ENCODE measurements around the gene PTRH1. TPM values are rescaled to one million over a fixed set of nuclear protein-coding genes. Genes with fewer than 3 reads are reported as not detected.

Gene PTRH1
- total RNA-seq, 1 donor from 2014 or later: 5.4 TPM

- no peaks in the 10 kb centered on the region for H3K27me3 ChIP-seq
- H3K4me3 ChIP-seq: no peak overlapping the region
- H3K27ac ChIP-seq: no peak overlapping the region
- TF ChIP-seq, protein P1, sequence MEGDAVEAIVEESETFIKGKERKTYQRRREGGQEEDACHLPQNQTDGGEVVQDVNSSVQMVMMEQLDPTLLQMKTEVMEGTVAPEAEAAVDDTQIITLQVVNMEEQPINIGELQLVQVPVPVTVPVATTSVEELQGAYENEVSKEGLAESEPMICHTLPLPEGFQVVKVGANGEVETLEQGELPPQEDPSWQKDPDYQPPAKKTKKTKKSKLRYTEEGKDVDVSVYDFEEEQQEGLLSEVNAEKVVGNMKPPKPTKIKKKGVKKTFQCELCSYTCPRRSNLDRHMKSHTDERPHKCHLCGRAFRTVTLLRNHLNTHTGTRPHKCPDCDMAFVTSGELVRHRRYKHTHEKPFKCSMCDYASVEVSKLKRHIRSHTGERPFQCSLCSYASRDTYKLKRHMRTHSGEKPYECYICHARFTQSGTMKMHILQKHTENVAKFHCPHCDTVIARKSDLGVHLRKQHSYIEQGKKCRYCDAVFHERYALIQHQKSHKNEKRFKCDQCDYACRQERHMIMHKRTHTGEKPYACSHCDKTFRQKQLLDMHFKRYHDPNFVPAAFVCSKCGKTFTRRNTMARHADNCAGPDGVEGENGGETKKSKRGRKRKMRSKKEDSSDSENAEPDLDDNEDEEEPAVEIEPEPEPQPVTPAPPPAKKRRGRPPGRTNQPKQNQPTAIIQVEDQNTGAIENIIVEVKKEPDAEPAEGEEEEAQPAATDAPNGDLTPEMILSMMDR (IDR thresholded peaks at IDR 0.05): no peak
- no peaks in the 10 kb centered on the region for H3K9me3 ChIP-seq
- H3K36me3 ChIP-seq: no peaks in the 10 kb centered on the region
- DNase-seq (ENCODE audit: low spot score in 2 of 2): no peak
- intact Hi-C loops (cut with DNase I): loop anchor here (5.0 kb wide), 1 partner anchor 209 kb away; no protein-coding TSS in a partner anchor
- peaks cover 2 to 11% of the 10 kb centered on the region in 2 donors for H3K4me1 ChIP-seq
These were observed 5.9 kb upstream of the PTRH1 start for GRCh38 chr9:127721391-127721821.

- peaks cover 2 to 15% of the 10 kb centered on the region in 2 donors for H3K4me1 ChIP-seq
- H3K4me3 ChIP-seq: no peak overlapping the region
- intact Hi-C loops (cut with DNase I): loop anchor here (5.0 kb wide), 1 partner anchor 209 kb away; no protein-coding TSS in a partner anchor
- TF ChIP-seq, protein P1 (IDR thresholded peaks at IDR 0.05): no peak
- no peaks in the 10 kb centered on the region for H3K9me3 ChIP-seq
- H3K36me3 ChIP-seq: no peaks in the 10 kb centered on the region
- no peak for DNase-seq (ENCODE audit: low spot score in 2 of 2)
- no peak overlapping the region for H3K27ac ChIP-seq
- H3K27me3 ChIP-seq: no peaks in the 10 kb centered on the region
These were observed 5.4 kb upstream of the PTRH1 start for GRCh38 chr9:127720865-127721227.

DNA sequence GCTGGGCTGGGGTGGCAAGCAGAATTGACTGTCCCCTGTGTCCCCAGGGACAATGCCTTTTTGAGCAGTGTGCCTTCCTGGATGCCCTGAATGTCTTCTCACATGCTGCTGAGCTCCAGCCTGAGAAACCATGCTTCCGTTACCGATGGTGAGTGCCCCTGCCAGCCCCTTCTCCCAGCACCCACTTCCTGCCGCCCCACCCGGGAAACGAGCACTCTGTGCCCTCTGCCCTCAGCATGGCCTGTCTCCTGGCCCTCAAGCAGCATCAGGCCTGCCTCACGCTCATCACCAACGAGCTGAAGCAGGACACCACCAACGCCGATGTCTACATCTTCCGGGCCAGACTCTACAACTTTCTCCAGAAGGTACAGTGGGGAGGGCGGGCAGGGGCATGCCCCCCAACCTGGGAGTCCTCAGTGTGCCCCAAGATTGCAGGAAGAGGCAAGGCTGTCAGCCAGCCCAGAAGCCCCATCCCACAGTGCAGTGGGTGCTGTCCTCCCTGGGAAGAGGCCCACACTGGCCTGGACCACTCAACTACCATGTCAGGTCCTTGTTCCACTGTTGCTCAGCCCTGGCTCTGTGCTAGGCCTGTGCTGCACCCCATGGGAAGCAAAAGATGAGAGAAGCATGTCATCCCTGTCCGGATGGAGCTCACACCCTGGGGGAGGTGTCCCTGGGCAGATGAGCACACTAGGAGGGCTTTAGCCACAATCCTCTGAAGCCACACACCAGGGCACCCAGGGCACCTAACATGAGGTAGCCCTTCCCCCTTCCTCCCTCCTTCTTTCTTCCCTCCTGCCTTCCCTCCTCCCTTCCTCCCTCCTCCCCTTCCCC, 4.8 kb upstream of the PTRH1 start:
- Histone ChIP-seq H3K27ac (no peak overlapping the region), H3K9me3 (no peaks in the 10 kb centered on the region), H3K4me1 (peaks cover 2 to 15% of the 10 kb centered on the region in 2 donors), H3K4me3 (no peak overlapping the region), H3K36me3 (no peaks in the 10 kb centered on the region), H3K27me3 (no peaks in the 10 kb centered on the region)
- intact Hi-C loops (cut with DNase I): loop anchor here (5.0 kb wide), 1 partner anchor 208 kb away; no protein-coding TSS in a partner anchor
- TF ChIP-seq, protein P1 (IDR thresholded peaks at IDR 0.05): no peak
- no peak for DNase-seq (ENCODE audit: low spot score in 2 of 2)

DNA sequence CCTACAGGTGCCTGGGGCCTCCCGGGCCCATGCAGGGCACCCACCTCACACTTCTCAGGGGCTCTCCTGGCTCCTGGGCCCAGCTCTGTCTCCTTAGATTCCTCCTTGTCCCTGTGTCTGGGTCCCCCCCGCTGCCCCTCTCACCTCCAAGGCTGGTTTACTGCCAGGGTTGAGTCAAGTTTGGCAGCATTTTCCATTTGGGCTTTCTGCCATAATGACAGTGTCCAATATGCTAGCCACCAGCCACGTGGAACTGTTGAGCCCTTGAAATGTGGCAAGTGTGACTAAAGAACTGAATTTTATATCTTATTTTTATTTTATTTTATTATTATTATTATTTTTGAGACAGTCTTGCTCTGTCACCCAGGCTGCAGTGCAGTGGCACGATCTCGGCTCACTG, 2.3 kb upstream of the PTRH1 start:
- H3K9me3 ChIP-seq: no peaks in the 10 kb centered on the region
- H3K36me3 ChIP-seq: no peaks in the 10 kb centered on the region
- H3K4me1 ChIP-seq: peaks cover 0 to 10% of the 10 kb centered on the region in 2 donors
- TF ChIP-seq, protein P1 (IDR thresholded peaks at IDR 0.05): no peak
- intact Hi-C loops (cut with DNase I): loop anchor here (5.0 kb wide), 2 partner anchors 105 to 200 kb away; partner anchors contain the start of genes ST6GALNAC4 and STXBP1
- no peak overlapping the region for H3K4me3 ChIP-seq
- no peak overlapping the region for H3K27ac ChIP-seq
- H3K27me3 ChIP-seq: no peaks in the 10 kb centered on the region
- DNase-seq (ENCODE audit: low spot score in 2 of 2): no peak

DNA sequence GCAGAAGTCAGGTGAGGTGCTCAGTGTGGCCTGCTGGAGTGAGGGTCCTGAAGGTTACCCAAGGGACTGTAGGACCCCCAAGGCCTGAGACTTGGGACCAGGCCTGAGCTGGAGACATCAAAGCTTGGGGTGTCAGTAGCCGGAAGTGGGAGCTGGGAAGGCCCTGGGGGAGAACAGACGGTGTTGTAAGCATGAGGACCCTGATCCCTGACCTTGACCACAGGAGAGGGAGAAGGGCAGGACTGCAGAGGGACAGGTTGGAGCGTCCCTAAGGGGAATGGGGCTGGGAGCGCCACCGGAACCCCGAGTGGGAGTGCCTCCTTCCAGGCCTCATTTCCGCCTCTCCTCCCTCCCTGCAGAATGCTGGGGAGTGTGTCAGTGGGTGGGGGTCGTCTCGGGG, 949 bp upstream of the PTRH1 start:
- no peak for DNase-seq (ENCODE audit: low spot score in 2 of 2)
- TF ChIP-seq, protein P1 (IDR thresholded peaks at IDR 0.05): no peak
- H3K4me3 ChIP-seq: peak overlapping the region; percentile 61 to 93
- H3K27ac ChIP-seq: peak overlapping the region; percentile 82 to 85
- H3K4me1 ChIP-seq: peaks cover 0 to 10% of the 10 kb centered on the region in 2 donors
- H3K36me3 ChIP-seq: no peaks in the 10 kb centered on the region
- no peaks in the 10 kb centered on the region for H3K9me3 ChIP-seq
- intact Hi-C loops (cut with DNase I): loop anchor here (5.0 kb wide), 2 partner anchors 104 to 201 kb away; partner anchors contain the start of genes ST6GALNAC4 and STXBP1
- H3K27me3 ChIP-seq: no peaks in the 10 kb centered on the region

Data from ascending aorta (tissue), 2 donors.